ENCODE results near the gene SLC9B1. TPM values are rescaled to one million over a fixed set of nuclear protein-coding genes. Genes with fewer than 3 reads are reported as not detected.

The SLC9B1 gene
- total and polyA plus RNA-seq, 7 experiments from 2014 or later: 1.4 to 7.2 (median 3.4) TPM

- ATAC-seq: no peak
- no peak overlapping the region for H3K4me3 ChIP-seq (ENCODE audit: low read length)
- no peaks in the 10 kb centered on the region for H3K4me1 ChIP-seq (ENCODE audit: control insufficient read depth in 2 of 2, insufficient read depth in 2 of 2, low read length in 2 of 2)
- Mint-ChIP-seq H3K4me1 (peaks cover 0 to 20% (median 0%) of the 10 kb centered on the region in 7 donors), H3K36me3 (peaks cover 0 to 15% (median 13%) of the 10 kb centered on the region in 5 donors), H3K9me3 (no peaks in the 10 kb centered on the region), H3K27ac (no peak overlapping the region), H3K4me3 (no peak overlapping the region), H3K27me3 (no peaks in the 10 kb centered on the region)
- no peaks in the 10 kb centered on the region for H3K27me3 ChIP-seq (ENCODE audit: control insufficient read depth in 2 of 2, insufficient read depth in 2 of 2, low read length in 2 of 2)
- H3K36me3 ChIP-seq (ENCODE audit: control insufficient read depth in 2 of 3, insufficient read depth in 3 of 3, low read length in 3 of 3): no peaks in the 10 kb centered on the region
- H3K27ac ChIP-seq (ENCODE audit: low read depth, low read length): no peak overlapping the region
- H3K9me3 ChIP-seq (ENCODE audit: control insufficient read depth in 2 of 3, low read length in 3 of 3): no peaks in the 10 kb centered on the region
- ChIA-PET POLR2A (interaction anchor here (0.9 kb wide), 1 partner anchor 9 kb away, joined by 3 read pairs; no protein-coding TSS in a partner anchor), CTCF (interaction anchor here (0.6 to 1.4 kb wide), 3 partner anchors 9 to 269 kb away, joined by 3 read pairs; partner anchors contain the start of genes MANBA and SLC9B1)
- no peak for DNase-seq
- intact Hi-C loops (cut with micrococcal nuclease): no loop called here
These were observed 9.8 kb upstream of the SLC9B1 start for GRCh38 chr4:103029300-103029699.

GRCh38 chr4:103026868-103027267 is 7.4 kb upstream of the SLC9B1 start:
- Histone ChIP-seq H3K27me3 (ENCODE audit: control insufficient read depth in 2 of 2, insufficient read depth in 2 of 2, low read length in 2 of 2) (no peaks in the 10 kb centered on the region), H3K27ac (ENCODE audit: low read depth, low read length) (no peak overlapping the region), H3K36me3 (ENCODE audit: control insufficient read depth in 2 of 3, insufficient read depth in 3 of 3, low read length in 3 of 3) (no peaks in the 10 kb centered on the region), H3K4me1 (ENCODE audit: control insufficient read depth in 2 of 2, insufficient read depth in 2 of 2, low read length in 2 of 2) (no peaks in the 10 kb centered on the region), H3K9me3 (ENCODE audit: control insufficient read depth in 2 of 3, low read length in 3 of 3) (no peaks in the 10 kb centered on the region), H3K4me3 (ENCODE audit: low read length) (no peak overlapping the region)
- Mint-ChIP-seq H3K4me3 (no peak overlapping the region), H3K27ac (no peak overlapping the region), H3K36me3 (peaks cover 0 to 15% (median 13%) of the 10 kb centered on the region in 5 donors), H3K27me3 (no peaks in the 10 kb centered on the region), H3K9me3 (no peaks in the 10 kb centered on the region), H3K4me1 (peaks cover 0 to 3% (median 0%) of the 10 kb centered on the region in 7 donors)
- POLR2A ChIA-PET: no interaction called here
- intact Hi-C loops (cut with micrococcal nuclease): no loop called here
- CTCF ChIA-PET: no interaction called here
- ATAC-seq (no peak), DNase-seq (no peak)

GRCh38 chr4:103024996-103025395 is 5.5 kb upstream of the SLC9B1 start:
- no peak overlapping the region for H3K4me3 ChIP-seq (ENCODE audit: low read length)
- H3K9me3 ChIP-seq (ENCODE audit: control insufficient read depth in 2 of 3, low read length in 3 of 3): no peaks in the 10 kb centered on the region
- no peak for ATAC-seq
- H3K27ac ChIP-seq (ENCODE audit: low read depth, low read length): no peak overlapping the region
- H3K36me3 ChIP-seq (ENCODE audit: control insufficient read depth in 2 of 3, insufficient read depth in 3 of 3, low read length in 3 of 3): no peaks in the 10 kb centered on the region
- CTCF ChIA-PET: no interaction called here
- H3K9me3 Mint-ChIP-seq: no peaks in the 10 kb centered on the region
- no peaks in the 10 kb centered on the region for H3K27me3 ChIP-seq (ENCODE audit: control insufficient read depth in 2 of 2, insufficient read depth in 2 of 2, low read length in 2 of 2)
- peaks cover 5 to 6% of the 10 kb centered on the region in 2 donors for H3K4me1 ChIP-seq (ENCODE audit: control insufficient read depth in 2 of 2, insufficient read depth in 2 of 2, low read length in 2 of 2)
- peaks cover 0 to 10% (median 4%) of the 10 kb centered on the region in 5 donors for H3K36me3 Mint-ChIP-seq
- H3K27ac Mint-ChIP-seq: no peak overlapping the region
- intact Hi-C loops (cut with micrococcal nuclease): no loop called here
- POLR2A ChIA-PET: no interaction called here
- DNase-seq: no peak
- H3K4me3 Mint-ChIP-seq: no peak overlapping the region
- peaks cover 0 to 10% (median 5%) of the 10 kb centered on the region in 7 donors for H3K4me1 Mint-ChIP-seq
- H3K27me3 Mint-ChIP-seq: no peaks in the 10 kb centered on the region

- Mint-ChIP-seq H3K27me3 (no peaks in the 10 kb centered on the region), H3K36me3 (peaks cover 0 to 8% (median 0%) of the 10 kb centered on the region in 5 donors), H3K4me1 (peaks cover 0 to 29% (median 20%) of the 10 kb centered on the region in 7 donors), H3K9me3 (no peaks in the 10 kb centered on the region), H3K27ac (peak overlapping the region in 4 of 9 donors; percentile 96 to 99 (median 98)), H3K4me3 (peak overlapping the region in 2 of 10 donors; percentile 89 to 98)
- Histone ChIP-seq H3K36me3 (ENCODE audit: control insufficient read depth in 2 of 3, insufficient read depth in 3 of 3, low read length in 3 of 3) (no peaks in the 10 kb centered on the region), H3K4me3 (ENCODE audit: low read length) (no peak overlapping the region), H3K27me3 (ENCODE audit: control insufficient read depth in 2 of 2, insufficient read depth in 2 of 2, low read length in 2 of 2) (no peaks in the 10 kb centered on the region), H3K27ac (ENCODE audit: low read depth, low read length) (no peak overlapping the region), H3K4me1 (ENCODE audit: control insufficient read depth in 2 of 2, insufficient read depth in 2 of 2, low read length in 2 of 2) (peaks cover 13 to 14% of the 10 kb centered on the region in 2 donors), H3K9me3 (ENCODE audit: control insufficient read depth in 2 of 3, low read length in 3 of 3) (no peaks in the 10 kb centered on the region)
- intact Hi-C loops (cut with micrococcal nuclease): no loop called here
- DNase-seq (no peak), ATAC-seq (no peak)
- ChIA-PET POLR2A (interaction anchor here (1.3 kb wide), 1 partner anchor 193 kb away, joined by 4 read pairs; the partner anchor contains the start of gene UBE2D3), CTCF (interaction anchor here (2.3 kb wide), 1 partner anchor 12 kb away, joined by 7 read pairs; no protein-coding TSS in a partner anchor)
These were observed 1.6 kb upstream of the SLC9B1 start for GRCh38 chr4:103021120-103021519.

GRCh38 chr4:103018391-103019307 is 856 bp downstream of the SLC9B1 start:
- Mint-ChIP-seq H3K4me1 (peaks cover 0 to 29% (median 20%) of the 10 kb centered on the region in 7 donors), H3K27ac (peak overlapping the region in 6 of 9 donors; percentile 96 to 99 (median 98)), H3K36me3 (peaks cover 0 to 8% (median 0%) of the 10 kb centered on the region in 5 donors), H3K27me3 (no peaks in the 10 kb centered on the region), H3K4me3 (peak overlapping the region; percentile 84 to 98 (median 93)), H3K9me3 (no peaks in the 10 kb centered on the region)
- Histone ChIP-seq H3K27me3 (ENCODE audit: control insufficient read depth in 2 of 2, insufficient read depth in 2 of 2, low read length in 2 of 2) (no peaks in the 10 kb centered on the region), H3K27ac (ENCODE audit: low read depth, low read length) (peak overlapping the region; percentile 80), H3K36me3 (ENCODE audit: control insufficient read depth in 2 of 3, insufficient read depth in 3 of 3, low read length in 3 of 3) (no peaks in the 10 kb centered on the region), H3K4me3 (ENCODE audit: low read length) (peak overlapping the region; percentile 48), H3K4me1 (ENCODE audit: control insufficient read depth in 2 of 2, insufficient read depth in 2 of 2, low read length in 2 of 2) (peaks cover 13 to 14% of the 10 kb centered on the region in 2 donors), H3K9me3 (ENCODE audit: control insufficient read depth in 2 of 3, low read length in 3 of 3) (no peaks in the 10 kb centered on the region)
- CTCF ChIA-PET: interaction anchor here (2.2 kb wide), 1 partner anchor 9 kb away, joined by 6 read pairs; no protein-coding TSS in a partner anchor
- intact Hi-C loops (cut with micrococcal nuclease): loop anchor here (1.0 to 10.0 kb wide), 17 partner anchors 58 to 1671 kb away; partner anchors contain the start of genes BDH2 (in 2 of the 2), CENPE (in 2 of the 2), NFKB1 (in 2 of the 2) and SLC39A8 (in 2 of the 2)
- peak in 4 of 9 donors; percentile 7 to 17 (median 12) for DNase-seq
- no peak for ATAC-seq
- POLR2A ChIA-PET: interaction anchor here (0.8 to 2.6 kb wide), 10 partner anchors 9 to 674 kb away, joined by 3 to 10 read pairs (median 4); partner anchors contain the start of genes CISD2, SLC9B2 and UBE2D3

- no peaks in the 10 kb centered on the region for H3K9me3 ChIP-seq (ENCODE audit: control insufficient read depth in 2 of 3, low read length in 3 of 3)
- H3K36me3 Mint-ChIP-seq: no peaks in the 10 kb centered on the region
- no peak for DNase-seq
- no peaks in the 10 kb centered on the region for H3K9me3 Mint-ChIP-seq
- no peaks in the 10 kb centered on the region for H3K27me3 ChIP-seq (ENCODE audit: control insufficient read depth in 2 of 2, insufficient read depth in 2 of 2, low read length in 2 of 2)
- ATAC-seq: no peak
- no peak overlapping the region for H3K4me3 ChIP-seq (ENCODE audit: low read length)
- H3K4me3 Mint-ChIP-seq: no peak overlapping the region
- H3K27me3 Mint-ChIP-seq: no peaks in the 10 kb centered on the region
- peaks cover 0 to 3% (median 0%) of the 10 kb centered on the region in 7 donors for H3K4me1 Mint-ChIP-seq
- no peak overlapping the region for H3K27ac ChIP-seq (ENCODE audit: low read depth, low read length)
- no peaks in the 10 kb centered on the region for H3K4me1 ChIP-seq (ENCODE audit: control insufficient read depth in 2 of 2, insufficient read depth in 2 of 2, low read length in 2 of 2)
- peak overlapping the region in 2 of 9 donors; percentile 16 to 23 for H3K27ac Mint-ChIP-seq
- CTCF ChIA-PET: interaction anchor here (1.3 to 1.5 kb wide), 2 partner anchors 80 to 87 kb away, joined by 3 to 4 read pairs; partner anchors contain the start of gene BDH2
- no peaks in the 10 kb centered on the region for H3K36me3 ChIP-seq (ENCODE audit: control insufficient read depth in 2 of 3, insufficient read depth in 3 of 3, low read length in 3 of 3)
- POLR2A ChIA-PET: no interaction called here
- intact Hi-C loops (cut with micrococcal nuclease): loop anchor here in 1 of 2 donors (10.0 kb wide), 1 partner anchor 758 kb away; no protein-coding TSS in a partner anchor
These were observed 7.0 kb downstream of the SLC9B1 start for GRCh38 chr4:103012551-103012950.
